Hypothalamus (tissue), 51 donors: ENCODE results near the gene SUN1.
A peak's percentile ranks its signal among the peaks of the same experiment; 100 is the strongest.

Experiments
- DNase-seq, 51 donors: peaks; one replicate each; lab custom pipeline; 2025; lab: John Stamatoyannopoulos, UW

Gene SUN1

DNA sequence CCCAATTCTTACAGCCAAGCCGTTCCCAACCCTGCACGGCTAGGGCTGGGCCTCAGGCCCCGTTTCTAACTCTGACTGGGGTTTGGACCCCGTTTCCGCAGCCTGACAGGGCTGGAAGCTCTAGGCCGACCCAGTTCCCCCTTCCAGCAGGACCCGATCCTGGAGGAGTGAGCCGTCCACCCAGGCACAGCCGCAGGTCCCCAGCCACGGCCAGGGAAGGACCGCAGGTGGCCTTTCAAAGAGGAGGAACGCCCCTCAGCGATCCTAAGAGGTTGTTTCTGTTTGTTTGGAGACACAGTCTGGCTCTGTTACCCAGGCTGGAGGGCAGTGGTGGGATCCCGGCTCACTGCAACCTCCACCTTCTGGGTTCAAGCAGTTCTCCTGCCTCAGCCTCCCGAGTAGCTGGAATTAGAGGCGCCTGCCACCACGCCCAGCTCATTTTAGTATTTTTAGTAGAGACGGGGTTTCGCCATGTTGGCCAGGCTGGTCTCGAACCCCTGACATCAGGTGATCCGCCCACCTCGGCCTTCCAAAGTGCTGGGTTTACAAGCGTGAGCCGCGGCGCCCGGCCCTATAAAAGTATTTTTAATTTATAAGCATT is 43.3 kb downstream of the SUN1 start:
- DNase-seq = peak in 1 of 51 donors; percentile 20

DNA sequence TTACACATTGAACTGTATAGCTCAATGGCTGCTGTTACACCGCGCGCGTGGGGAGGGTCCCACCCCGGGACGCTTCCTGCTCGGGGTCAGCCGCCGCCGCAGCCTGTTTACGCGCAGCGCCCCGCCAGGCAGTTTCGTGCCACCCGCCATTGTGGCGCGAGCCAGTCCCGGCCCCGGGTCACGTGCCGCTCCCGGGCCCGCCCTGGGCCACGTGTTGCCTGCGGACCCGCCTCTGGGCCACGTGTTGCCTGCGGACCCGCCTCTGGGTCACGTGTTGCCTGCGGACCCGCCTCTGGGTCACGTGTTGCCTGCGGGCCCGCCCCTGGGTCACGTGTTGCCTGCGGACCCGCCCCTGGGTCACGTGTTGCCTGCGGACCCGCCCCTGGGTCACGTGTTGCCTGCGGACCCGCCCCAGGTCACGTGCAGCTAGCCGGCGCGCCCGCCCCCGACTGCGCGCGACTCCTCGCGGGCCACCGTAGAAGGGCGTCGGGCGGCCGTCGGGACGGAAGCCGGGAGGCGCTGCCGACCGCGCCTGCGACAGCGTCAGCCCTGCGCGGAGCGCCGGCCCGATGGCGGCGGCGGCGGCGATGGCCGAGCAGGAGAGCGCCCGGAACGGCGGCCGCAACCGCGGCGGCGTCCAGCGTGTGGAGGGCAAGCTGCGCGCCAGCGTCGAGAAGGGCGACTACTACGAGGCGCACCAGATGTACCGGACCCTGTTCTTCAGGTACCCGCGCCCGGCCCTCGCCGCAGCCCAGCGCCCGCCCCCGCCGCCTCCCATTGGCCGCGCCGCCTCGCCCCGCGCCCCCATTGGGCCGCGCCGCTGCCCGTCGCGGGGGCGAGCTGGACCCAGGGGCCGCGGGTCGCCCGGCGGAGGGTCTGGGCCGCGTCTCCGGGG is 44.0 kb downstream of the SUN1 start, which contains the start of gene GET4:
Gene GET4 (plus strand): TSS at position 478 of the 895 bp plus-strand sequence. CDS start 92 bp downstream, at position 570.
- peak; percentile 65 to 100 (median 97) for DNase-seq

DNA sequence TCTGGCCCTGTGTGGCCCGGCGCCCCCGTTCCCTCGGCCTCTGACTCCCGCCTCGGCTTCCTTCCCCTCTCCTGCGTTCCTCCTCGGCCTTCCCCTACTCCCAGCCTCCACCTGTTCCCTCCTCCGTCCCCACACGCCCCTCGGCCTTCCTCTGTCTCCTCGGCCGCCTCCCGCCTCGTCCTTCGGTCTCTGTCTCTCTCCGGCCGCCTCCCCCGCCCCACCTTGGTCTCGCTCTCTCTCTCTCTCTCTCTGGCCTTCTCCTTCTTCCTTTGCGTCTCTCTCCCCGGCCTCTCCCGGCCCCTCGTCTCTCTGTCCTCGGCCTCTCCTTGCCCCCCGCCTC is 44.7 kb downstream of the SUN1 start:
- DNase-seq = peak in 4 of 51 donors; percentile 33 to 70 (median 64)

DNA sequence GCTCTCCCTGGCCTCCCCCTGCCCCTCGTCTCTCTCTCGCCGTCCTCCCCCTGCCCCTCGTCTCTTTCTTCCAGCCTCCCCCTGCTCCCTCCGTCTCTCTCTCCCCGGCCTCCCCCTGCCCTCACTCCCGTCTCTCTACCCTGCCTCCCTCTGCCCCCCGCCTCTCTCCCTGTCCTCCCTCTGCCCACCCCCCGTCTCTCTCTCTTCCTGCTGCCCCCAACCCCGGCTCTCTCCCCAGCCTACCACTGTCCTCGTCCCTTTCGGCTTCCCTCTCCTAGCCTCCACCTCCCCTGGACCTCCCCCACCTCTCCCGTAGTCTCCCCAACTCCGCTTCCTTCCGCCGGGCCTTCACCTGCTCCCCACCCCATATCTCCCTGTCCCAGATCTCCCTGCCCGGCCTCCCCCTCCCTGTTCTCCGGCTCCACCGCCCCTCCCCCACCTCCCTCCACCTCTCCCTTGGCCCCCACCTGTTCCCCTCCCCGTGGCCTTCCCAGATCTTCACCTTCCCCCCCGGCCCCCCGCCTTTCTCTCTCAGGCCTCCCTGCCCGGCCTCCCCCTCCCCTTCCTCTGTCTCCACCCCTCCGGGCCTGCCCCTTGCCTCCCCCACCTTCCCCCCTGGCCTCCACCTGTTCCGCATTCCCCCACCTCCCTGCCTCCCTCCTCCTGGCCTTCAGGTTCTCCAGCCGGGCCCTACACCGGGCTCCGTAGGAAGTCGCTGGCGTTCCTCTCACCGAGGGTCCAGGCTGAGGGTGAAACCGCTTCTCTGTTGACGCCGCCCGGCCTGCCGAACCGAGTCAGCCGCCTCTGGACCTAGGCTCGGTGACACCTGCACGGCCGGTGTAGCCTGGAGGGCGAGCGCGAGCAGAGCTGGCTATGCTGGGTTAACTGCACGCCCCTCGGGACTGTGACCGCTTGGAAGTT is 45.3 kb downstream of the SUN1 start:
- no peak for DNase-seq

DNA sequence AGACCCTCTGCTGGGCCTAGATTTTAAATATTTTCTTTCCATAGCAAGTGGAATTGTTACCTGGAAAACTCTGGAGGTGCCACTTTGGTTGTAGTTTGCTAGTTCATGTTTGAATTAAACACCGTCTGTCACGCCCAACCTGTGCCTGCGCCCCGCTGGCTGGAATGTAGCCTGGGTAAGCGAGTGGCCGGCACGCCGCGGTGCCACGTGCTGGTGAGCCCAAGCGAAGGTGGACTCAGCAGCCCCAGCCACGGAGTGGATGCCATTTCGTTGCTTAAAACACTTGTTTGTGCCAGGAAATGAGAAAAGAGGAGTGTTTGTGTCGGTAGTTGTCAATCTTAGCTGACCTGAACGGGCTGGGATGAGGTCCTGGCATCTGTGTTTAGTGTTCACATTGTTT is 46.8 kb downstream of the SUN1 start:
- no peak for DNase-seq

DNA sequence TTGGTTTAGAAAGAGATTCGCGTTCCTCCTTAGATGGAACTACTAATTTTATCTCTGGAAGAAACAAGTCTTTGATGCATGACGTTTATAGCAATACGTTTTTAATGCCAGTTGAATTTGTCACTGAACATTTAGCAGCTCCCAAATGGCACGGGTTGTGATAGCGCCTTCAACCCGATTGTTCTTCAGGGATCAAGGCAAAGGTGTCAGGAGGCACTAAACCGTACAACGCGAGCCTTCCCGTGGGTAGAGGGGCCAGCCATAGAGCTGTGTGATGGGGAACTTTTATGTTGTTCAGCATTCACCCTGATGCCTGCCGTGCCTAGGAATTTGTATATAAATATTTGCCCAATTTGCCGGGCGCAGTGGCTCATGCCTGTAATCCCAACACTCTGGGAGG is 47.4 kb downstream of the SUN1 start:
- DNase-seq = no peak

DNA sequence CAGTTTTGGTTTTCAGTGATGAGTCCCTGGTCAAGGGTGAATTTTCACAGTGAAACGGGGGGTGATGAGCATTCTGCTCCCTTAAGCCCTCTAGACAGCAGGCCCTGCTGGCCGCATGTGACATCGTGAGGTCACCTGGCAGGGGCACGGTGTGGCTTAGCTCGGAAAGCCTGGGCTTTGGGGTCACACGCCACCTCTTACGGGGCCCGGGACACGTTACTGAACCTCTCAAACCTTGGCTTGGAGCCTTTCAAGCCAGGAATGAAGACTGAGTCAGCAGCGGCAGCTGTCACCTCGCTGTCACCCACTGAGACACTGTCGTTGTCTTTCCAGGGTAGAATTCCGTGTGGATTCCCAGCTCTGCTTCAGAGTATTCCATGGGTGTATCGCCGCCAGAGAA is 48.2 kb downstream of the SUN1 start:
- no peak for DNase-seq

DNA sequence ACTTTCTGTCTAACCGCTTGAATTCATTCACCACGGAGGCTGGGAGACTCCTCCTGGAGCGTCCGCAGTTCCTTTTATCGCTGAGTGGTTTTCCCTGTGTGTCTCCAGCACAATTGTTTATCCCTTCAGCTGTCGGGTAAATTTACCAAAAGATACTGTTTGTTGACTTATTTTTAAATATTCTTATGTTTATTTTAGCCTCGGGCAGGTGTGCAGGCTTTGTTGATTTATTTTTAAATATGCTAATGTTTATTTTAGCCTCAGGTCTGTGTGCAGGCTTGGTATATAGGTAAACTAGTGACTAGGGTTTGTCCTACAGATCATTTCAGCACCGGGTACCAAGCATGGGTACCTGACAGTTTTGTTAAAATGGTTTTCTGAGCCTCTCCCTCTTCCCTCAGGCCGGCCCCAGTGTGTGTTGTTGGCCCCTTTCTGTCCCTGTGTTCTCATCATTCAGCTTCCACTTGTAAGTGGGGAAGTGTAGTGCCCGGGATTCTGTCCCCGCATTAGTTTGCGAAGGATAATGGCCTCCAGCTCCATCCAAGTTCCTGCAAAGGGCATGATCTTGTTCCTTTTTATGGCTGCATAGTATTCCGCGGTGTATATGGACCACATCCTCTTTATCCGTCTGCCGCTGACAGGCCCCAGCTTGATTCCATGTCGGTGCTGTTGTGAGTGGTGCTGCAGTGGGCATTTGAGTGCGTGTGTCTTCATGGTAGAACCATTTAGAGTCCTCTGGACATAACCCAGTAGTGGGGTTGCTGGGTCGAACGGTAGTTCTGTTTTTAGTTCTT is 49.4 kb downstream of the SUN1 start:
- no peak for DNase-seq

DNA sequence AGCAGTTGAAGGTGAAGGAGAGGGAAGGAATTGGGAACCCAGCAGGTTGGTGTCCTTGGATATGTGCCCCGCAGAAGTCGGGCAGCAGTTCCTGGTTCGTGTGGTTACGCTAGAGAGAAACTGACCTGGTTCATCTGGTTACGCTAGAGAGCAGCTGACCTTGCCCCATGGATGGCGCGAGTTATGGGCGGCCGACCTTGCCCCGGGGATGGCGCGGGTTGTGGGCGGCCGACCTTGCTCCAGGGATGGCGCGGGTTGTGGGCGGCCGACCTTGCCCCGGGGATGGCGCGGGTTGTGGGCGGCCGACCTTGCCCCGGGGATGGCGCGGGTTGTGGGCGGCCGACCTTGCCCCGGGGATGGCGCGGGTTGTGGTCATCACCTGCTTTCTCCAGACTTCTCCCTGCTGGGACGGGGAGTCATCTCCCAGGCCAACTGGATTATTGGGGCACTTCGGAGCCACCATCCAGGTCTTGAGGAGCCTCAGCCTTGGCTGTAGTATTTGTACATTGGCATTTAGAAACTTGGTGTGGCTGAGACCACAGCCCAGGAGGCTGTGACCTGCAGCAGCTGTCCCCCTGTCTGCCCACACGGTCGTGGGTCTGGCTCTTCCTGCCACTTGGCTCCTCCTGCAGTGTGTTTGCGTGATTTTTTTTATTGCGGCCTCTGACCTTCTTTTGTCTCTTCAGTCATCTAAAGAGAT is 50.2 kb downstream of the SUN1 start:
- no peak for DNase-seq

DNA sequence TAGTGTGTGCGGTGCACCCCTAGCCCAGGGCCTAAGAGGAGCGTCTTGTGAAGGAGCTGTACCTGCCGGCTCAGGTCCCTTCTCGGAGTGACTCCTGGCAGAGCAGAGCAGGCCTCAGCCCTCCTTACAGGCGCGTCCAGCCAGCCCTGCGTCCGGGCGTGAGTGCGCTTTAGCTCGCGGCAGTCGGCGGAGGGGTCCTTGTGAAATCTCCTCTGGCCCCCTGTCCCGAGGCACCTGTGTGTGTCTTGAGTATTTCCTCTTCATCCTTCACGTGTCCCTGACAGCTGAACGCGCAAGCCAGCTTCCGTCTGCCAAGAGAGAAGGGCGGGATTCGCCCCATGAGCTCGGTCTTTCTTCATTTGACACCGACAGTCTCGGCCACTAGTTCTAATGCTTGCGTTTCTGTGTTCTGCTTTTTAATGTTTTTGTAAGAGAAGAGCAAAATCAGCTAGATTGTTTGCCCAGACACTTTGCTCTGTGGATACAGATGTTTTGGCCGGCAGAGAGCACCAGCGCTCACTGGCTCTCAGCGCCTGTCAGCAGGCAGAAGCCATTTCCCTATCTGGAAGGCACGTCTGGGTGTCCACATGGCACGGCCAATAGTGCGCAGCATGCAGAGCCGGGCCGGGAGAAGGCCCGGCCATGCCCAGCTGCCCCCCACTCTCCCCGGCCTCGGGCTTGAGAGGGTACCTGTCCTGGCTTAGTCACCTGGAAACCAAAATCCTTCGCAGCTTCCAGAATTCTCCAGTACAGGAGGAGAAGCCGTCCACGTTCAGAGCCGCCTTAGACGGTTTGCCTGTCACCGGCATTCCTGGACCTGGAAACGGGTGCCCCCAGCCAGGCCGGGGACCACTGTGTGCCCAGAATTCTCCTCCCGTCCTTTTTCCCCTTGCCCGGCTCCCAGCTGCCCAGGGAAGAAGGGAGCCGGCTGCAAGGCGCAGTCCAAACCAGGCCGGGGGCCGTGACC is 51.1 kb downstream of the SUN1 start:
- DNase-seq = peak in 7 of 51 donors; percentile 12 to 47 (median 36)

DNA sequence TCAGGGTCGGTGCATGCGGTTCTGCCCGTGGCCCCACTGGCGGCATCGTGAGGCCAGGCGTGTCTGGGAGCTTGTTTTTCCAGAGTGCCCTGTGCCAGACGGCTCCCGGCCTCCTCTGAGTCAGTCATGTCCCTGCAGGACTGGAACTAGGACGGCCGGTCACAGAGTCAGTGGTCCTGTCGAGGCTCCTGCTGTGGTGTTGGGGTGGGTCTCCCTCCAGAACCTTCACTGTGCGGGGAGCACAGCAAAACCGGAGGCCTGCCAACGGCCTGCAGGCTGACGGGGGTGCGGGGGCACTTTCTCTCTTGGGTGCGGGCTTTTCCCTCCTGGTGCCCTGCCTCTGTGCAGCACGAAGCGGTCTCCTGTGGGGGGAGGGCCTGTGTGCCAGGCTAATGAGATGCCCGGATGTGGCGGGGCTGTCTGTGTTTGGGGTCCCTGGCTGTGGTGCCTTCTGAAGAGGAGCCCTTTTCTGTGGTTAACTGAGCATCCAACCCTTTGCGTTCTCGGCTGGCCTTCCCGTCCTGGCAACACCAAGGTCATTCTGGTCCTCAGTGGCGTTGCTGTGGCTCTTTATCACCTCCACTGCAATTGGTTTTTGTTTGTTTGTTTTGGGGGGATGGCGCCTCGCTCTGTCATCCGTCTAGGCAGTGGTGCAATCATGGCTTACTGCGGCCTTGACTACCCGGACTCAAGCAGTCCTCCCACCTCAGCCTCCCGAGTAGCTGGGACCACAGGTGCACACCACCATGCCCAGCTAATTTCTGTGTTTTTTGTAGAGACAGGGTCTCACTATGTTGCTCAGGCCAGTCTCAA is 52.1 kb downstream of the SUN1 start:
- DNase-seq = no peak

DNA sequence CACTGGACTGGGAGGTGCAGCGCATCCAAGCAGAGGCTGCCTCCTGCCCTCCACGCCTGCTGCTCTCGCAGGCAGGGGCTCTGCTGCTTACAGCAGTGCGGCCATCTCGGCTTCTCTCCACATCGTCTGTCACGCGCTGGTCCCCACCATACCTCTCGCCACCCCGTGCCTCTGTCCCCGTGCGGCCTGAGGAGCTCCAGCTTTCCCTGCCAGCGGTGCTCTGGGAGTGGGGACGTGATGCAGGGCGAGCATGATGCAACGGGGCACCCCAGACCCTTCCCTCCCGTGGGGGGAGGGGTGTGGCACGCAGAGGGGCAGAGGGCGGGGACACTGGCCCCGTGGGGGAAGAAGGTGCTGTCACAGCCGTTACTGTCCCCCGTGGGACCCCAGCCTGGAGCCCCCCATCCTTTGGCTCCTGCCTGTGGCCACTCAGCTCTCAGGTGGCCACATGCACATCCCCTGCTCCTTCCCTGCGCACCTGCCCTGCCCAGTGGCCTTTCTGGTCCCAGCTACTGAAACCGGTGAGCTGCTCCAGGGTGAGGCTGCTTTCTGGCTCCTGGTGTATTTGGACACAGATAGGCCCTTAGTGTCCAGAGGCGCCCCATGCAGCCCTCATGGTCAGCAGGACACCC is 53.1 kb downstream of the SUN1 start:
- DNase-seq = no peak

DNA sequence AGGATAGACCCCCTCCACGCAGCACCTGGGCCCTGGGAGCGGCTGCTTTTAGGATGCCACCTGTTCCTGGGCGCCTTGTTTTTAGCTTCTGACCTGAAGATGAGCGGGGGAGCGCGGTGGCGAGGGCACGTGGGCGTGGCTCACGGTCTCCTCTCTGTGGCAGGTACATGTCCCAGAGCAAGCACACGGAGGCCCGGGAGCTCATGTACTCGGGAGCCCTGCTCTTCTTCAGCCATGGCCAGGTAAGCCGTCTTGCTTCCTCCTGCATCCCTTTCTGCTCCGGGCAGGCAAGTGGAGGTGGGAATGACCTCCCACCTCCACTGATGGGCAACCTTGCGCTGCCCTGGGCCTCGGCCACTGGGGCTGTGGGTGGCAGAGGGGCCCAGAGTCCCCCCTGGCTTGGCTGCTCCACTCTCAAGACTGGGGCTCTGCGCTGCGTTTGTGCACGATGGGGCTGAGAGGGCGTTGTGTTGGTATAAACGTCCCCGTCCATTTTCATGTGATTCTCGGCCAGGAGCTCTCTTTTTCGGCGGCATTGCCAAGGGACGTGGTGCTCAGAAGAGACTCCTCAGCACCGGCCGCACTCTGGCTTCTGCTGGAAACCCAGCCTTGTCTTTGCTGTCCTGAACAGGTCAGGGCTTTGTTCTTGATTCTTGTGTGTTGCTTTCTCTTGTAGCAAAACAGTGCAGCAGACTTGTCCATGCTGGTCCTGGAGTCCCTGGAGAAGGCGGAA is 53.8 kb downstream of the SUN1 start:
- DNase-seq = no peak

DNA sequence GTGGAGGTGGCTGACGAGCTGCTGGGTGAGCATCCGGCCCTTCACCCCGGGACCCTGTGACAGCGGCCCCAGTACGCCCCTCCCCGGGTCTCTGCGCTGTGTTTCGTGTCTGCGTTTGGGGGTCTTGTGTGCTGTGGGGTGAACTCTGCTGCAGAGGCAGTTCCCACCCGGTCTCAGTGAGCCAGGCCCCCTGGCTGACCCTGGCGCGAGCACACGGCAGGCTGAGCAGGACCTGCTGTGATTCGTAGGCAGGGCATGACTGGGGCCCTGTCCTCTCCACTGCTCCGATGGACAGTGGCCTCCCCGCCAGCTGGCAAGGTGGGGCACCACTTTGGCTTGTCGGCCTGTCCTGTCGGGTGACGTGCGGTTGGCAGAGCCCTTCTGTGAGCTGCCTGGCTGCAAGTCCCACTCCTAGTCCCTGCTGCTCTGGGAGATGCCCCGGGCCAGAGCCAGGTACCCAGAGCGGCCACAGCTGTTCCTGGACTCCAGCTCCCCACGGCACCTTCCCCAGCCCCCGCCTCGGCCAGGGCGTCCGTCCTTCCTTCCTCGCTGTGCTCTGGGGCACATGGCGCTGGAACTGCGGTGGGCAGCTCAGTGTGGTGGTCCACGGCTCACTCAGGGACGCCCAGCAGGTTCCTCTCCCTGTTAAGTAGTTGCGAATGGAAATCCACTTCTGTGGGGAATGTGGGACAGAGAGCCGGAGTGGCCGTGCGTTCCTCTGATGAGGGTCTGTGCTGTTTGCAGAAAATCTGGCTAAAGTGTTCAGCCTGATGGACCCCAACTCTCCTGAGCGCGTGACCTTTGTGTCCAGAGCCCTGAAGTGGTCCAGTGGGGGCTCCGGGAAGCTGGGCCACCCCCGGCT is 54.6 kb downstream of the SUN1 start:
- DNase-seq = no peak

DNA sequence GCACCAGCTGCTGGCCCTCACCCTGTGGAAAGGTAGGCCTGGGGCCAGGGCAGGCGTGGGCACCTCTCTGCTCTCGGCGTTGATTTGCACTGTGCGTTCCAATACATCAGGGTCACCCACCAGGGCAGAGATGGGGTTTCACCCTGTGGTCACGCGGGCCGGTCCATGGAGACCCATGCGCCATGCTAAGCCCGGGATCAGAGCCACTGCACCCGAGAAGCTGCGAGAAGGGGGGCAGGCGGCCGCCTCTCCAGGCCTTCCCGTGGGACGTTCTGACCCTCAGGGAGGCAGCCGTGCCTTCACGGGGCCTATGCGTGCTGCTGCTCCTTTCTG is 55.2 kb downstream of the SUN1 start:
- DNase-seq = no peak
